Measurements from ENCODE around the gene NPIPB2. TPM values are rescaled to one million over a fixed set of nuclear protein-coding genes. Genes with fewer than 3 reads are reported as not detected.

The NPIPB2 gene
- total and polyA plus RNA-seq, 2 of the 13 experiments (the other 11 are each of a cell fraction or from before 2014, with no cell fraction given): 1.8 to 4.1 TPM

DNA sequence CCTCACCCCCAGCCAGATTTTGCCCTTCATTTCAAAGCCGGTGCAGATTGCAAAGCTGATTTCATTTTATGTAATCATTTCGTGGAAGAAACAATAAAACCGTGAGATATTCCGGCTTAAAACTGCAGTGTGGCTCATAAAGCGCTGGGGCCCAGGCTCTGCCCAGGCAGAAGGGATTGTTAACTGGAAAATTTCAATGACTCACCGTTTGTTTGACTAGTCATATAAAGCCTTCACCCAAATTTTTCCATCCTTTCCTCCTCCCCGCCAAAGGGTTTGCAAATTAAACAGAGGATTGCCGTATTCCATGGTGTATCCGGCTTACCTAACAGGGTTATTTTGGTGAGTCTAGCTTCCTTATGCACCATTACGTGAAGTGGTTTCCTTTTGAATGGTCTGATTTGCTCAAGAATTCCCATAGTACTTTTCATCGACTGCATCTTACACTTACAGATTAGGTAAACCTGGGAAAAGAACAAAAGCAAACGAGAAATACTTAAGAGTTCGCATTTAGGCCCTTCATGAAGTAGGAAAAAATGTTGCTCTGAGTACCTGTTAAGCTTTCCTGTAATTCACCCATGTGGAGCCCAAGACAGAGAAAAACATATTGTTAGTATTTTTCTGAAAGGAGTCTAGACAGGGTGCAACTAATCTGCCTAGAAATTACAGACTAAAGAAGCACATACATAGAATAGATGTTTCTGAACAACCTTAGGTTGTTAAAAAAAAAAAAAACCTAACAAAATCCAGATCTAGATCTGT lies 25.1 kb downstream of the NPIPB2 start (continued):
- TF ChIP-seq, protein P1, sequence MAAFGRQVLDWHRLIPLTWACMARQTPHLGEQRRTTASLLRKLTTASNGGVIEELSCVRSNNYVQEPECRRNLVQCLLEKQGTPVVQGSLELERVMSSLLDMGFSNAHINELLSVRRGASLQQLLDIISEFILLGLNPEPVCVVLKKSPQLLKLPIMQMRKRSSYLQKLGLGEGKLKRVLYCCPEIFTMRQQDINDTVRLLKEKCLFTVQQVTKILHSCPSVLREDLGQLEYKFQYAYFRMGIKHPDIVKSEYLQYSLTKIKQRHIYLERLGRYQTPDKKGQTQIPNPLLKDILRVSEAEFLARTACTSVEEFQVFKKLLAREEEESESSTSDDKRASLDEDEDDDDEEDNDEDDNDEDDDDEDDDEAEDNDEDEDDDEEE (CRISPR knock-in tag; IDR thresholded peaks at IDR 0.05): no peak
- TF ChIP-seq MIXL1 (CRISPR knock-in tag; IDR thresholded peaks at IDR 0.05) (peak; percentile 92), ONECUT2 (CRISPR knock-in tag; IDR thresholded peaks at IDR 0.05) (peak; percentile 54; the same call in 1 of the 2 replicates), NFIC (IDR thresholded peaks at IDR 0.05; ENCODE audit: low read length) (peak; percentile 85; the same call in 1 of the 2 replicates), SP5 (CRISPR knock-in tag; IDR thresholded peaks at IDR 0.05; ENCODE audit: borderline replicate concordance, low read depth) (no peak; the same call in 1 of the 2 replicates), ZNF510 (CRISPR knock-in tag; IDR thresholded peaks at IDR 0.05; ENCODE audit: low read depth) (no peak; the same call in 1 of the 2 replicates), NFYB (CRISPR knock-in tag; IDR thresholded peaks at IDR 0.05) (no peak), ZMAT3 (CRISPR knock-in tag; conservative IDR thresholded peaks at IDR 0.05) (0 out of 2 replicates have a peak, but pooled peaks have one; percentile 9), ZNF781 (CRISPR knock-in tag; IDR thresholded peaks at IDR 0.05; ENCODE audit: borderline replicate concordance, not compliant biosample characterization) (no peak), ZNF709 (CRISPR knock-in tag; IDR thresholded peaks at IDR 0.05) (no peak), ZFP36 (IDR thresholded peaks at IDR 0.05; ENCODE audit: borderline replicate concordance, low read depth, low read length, partially characterized antibody) (peak; percentile 26), ZNF713 (CRISPR knock-in tag; IDR thresholded peaks at IDR 0.05) (no peak), SMARCC2 (IDR thresholded peaks at IDR 0.05) (peak; percentile 53; the same call in 1 of the 2 replicates)
- TF ChIP-seq, protein P2, sequence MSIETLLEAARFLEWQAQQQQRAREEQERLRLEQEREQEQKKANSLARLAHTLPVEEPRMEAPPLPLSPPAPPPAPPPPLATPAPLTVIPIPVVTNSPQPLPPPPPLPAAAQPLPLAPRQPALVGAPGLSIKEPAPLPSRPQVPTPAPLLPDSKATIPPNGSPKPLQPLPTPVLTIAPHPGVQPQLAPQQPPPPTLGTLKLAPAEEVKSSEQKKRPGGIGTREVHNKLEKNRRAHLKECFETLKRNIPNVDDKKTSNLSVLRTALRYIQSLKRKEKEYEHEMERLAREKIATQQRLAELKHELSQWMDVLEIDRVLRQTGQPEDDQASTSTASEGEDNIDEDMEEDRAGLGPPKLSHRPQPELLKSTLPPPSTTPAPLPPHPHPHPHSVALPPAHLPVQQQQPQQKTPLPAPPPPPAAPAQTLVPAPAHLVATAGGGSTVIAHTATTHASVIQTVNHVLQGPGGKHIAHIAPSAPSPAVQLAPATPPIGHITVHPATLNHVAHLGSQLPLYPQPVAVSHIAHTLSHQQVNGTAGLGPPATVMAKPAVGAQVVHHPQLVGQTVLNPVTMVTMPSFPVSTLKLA (IDR thresholded peaks at IDR 0.05): no peak
- TF ChIP-seq, protein P3, sequence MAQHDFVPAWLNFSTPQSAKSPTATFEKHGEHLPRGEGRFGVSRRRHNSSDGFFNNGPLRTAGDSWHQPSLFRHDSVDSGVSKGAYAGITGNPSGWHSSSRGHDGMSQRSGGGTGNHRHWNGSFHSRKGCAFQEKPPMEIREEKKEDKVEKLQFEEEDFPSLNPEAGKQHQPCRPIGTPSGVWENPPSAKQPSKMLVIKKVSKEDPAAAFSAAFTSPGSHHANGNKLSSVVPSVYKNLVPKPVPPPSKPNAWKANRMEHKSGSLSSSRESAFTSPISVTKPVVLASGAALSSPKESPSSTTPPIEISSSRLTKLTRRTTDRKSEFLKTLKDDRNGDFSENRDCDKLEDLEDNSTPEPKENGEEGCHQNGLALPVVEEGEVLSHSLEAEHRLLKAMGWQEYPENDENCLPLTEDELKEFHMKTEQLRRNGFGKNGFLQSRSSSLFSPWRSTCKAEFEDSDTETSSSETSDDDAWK (CRISPR knock-in tag; IDR thresholded peaks at IDR 0.05): no peak
- TF ChIP-seq, protein P4, sequence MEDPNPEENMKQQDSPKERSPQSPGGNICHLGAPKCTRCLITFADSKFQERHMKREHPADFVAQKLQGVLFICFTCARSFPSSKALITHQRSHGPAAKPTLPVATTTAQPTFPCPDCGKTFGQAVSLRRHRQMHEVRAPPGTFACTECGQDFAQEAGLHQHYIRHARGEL (CRISPR knock-in tag; IDR thresholded peaks at IDR 0.05): 0 out of 2 replicates have a peak, but pooled peaks have one; percentile 10
- TF ChIP-seq, protein P5, sequence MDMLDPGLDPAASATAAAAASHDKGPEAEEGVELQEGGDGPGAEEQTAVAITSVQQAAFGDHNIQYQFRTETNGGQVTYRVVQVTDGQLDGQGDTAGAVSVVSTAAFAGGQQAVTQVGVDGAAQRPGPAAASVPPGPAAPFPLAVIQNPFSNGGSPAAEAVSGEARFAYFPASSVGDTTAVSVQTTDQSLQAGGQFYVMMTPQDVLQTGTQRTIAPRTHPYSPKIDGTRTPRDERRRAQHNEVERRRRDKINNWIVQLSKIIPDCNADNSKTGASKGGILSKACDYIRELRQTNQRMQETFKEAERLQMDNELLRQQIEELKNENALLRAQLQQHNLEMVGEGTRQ (IDR thresholded peaks at IDR 0.05; ENCODE audit: low read depth, low read length): no peak
- TF ChIP-seq, protein P5 (CRISPR knock-in tag; IDR thresholded peaks at IDR 0.05; ENCODE audit: borderline replicate concordance): 0 out of 2 replicates have a peak, but pooled peaks have one; percentile 29
- TF ChIP-seq, protein P6, sequence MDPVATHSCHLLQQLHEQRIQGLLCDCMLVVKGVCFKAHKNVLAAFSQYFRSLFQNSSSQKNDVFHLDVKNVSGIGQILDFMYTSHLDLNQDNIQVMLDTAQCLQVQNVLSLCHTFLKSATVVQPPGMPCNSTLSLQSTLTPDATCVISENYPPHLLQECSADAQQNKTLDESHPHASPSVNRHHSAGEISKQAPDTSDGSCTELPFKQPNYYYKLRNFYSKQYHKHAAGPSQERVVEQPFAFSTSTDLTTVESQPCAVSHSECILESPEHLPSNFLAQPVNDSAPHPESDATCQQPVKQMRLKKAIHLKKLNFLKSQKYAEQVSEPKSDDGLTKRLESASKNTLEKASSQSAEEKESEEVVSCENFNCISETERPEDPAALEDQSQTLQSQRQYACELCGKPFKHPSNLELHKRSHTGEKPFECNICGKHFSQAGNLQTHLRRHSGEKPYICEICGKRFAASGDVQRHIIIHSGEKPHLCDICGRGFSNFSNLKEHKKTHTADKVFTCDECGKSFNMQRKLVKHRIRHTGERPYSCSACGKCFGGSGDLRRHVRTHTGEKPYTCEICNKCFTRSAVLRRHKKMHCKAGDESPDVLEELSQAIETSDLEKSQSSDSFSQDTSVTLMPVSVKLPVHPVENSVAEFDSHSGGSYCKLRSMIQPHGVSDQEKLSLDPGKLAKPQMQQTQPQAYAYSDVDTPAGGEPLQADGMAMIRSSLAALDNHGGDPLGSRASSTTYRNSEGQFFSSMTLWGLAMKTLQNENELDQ (CRISPR knock-in tag; IDR thresholded peaks at IDR 0.05; ENCODE audit: borderline replicate concordance): no peak
- TF ChIP-seq, protein P7, sequence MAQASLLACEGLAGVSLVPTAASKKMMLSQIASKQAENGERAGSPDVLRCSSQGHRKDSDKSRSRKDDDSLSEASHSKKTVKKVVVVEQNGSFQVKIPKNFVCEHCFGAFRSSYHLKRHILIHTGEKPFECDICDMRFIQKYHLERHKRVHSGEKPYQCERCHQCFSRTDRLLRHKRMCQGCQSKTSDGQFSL (CRISPR knock-in tag; IDR thresholded peaks at IDR 0.05): no peak
